Thyroid gland (tissue), 4 donors: ENCODE results near the gene BEAN1. TPM values are rescaled to one million over a fixed set of nuclear protein-coding genes. Genes with fewer than 3 reads are reported as not detected.

Experiments
- DNase-seq, 2 donors: peaks; one replicate each; pipeline ENCODE4 v3.0.0-alpha.2; 2019
- H3K27ac ChIP-seq, 3 donors: fragments of 200-600 bp; sonication (generic); 1 replicate in 2 of 3; 2 replicates in 1 of 3; pipeline ENCODE4 v1.5.1; 2016 to 2019; ENCODE audit warnings: mild to moderate bottlenecking in 1 of 3, moderate library complexity in 1 of 3
- H3K27me3 ChIP-seq: fragments of 200-600 bp; sonication (generic); one replicate; pipeline ENCODE4 v1.5.1; 2019
- H3K36me3 ChIP-seq, 2 donors: fragments of 200-600 bp; sonication (generic); one replicate each; pipeline ENCODE4 v1.5.1; 2016 to 2019
- H3K4me1 ChIP-seq, 2 donors: fragments of 200-600 bp; sonication (generic); one replicate each; pipeline ENCODE4 v1.5.1; 2017 to 2019
- H3K4me3 ChIP-seq, 3 donors: fragments of 200-600 bp; sonication (generic); replicated peaks in 1 of 3; 1 replicate in 2 of 3; 2 replicates in 1 of 3; pipeline ENCODE4 v1.5.1; 2016; ENCODE audit warnings: mild to moderate bottlenecking in 1 of 3
- H3K9me3 ChIP-seq: fragments of 200-600 bp; sonication (generic); one replicate; pipeline ENCODE4 v1.5.1; 2017
- CTCF ChIP-seq, 6 experiments: fragments of 200-600 bp in 3 of 6; fragments of 450-650 bp in 3 of 6; sonication (generic) in 3 of 6; IDR thresholded peaks; one replicate each; pipeline ENCODE4 v1.5.1; 2016 to 2019; ENCODE audit warnings: antibody characterized with exemption in 6 of 6, mild to moderate bottlenecking in 2 of 6, inconsistent platforms in 1 of 6, moderate library complexity in 1 of 6
- POLR2A ChIP-seq, 2 donors: fragments of 450-650 bp; IDR thresholded peaks; one replicate each; pipeline ENCODE4 v1.6.1; 2017; ENCODE audit warnings: antibody characterized with exemption in 2 of 2, mild to moderate bottlenecking in 2 of 2, moderate library complexity in 1 of 2
- WGBS, 2 donors: methylation state at CpG; one replicate each; pipeline ENCODE4 v1.1.5; 2017; 5-methylcytosine and 5-hydroxymethylcytosine counted together
- intact Hi-C: fragments of 100-400 bp; cut with DNase I; formaldehyde crosslinking; loops from one replicate; pipeline ENCODE4 v1.15.1; 2023
- total RNA-seq, 4 donors: library from RNA; depleted of rRNA; stranded (reverse); fragments of >200 nt; gene quantifications; one replicate each; pipeline ENCODE4 v1.2.3, GENCODE V29; 2016

Gene BEAN1
- total RNA-seq, 4 donors from 2014 or later = 0.38 to 0.54 TPM; not detected in 2

DNA sequence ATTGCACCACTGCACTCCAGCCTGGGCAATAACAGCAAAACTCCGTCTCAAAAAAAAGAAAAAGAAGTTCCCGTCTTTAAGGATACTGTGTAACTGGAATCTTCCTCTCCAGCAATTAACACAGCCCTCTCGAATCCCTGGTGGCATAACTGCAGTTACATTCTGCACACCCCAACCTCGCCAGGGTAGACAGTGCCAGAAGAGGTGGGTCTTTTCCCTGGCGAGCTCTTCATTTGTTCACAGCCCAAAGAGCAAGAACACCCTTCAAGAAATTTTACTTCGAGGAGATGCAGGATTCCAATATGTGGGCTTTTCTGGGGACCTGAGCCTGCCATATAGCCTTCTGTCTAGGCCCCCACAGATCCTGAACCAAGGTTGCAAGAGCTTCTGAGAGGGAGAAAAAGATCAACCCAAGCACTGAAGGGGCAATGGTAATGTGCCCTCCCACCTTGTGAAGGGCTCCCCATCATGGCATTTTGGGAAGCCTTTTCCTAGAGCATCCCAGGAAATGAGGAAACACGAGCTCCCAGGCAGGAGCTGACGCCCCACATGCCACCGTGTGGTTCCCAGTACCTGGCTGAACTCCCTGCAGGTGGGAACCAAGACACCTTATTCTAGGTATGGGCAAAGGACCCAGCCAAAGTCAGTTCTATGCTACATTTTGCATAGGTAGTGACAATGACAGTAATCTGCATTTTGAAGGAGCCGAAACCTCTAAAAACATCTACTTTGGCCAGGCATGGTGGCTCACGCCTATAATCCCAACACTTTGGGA is 95.9 kb downstream of the BEAN1 start:
- TF ChIP-seq POLR2A (IDR thresholded peaks at IDR 0.05) (no peak), CTCF (IDR thresholded peaks at IDR 0.05) (no peak)
- H3K4me3 ChIP-seq = no peak overlapping the region
- peak overlapping the region; percentile 71 to 96 (median 82) for H3K27ac ChIP-seq
- H3K36me3 ChIP-seq = peaks cover 0 to 4% of the 10 kb centered on the region in 2 donors
- H3K4me1 ChIP-seq = peaks cover 55 to 80% of the 10 kb centered on the region in 2 donors
- H3K27me3 ChIP-seq = no peaks in the 10 kb centered on the region
- WGBS, 2 donors = 23 to 48% methylated on average over 7 to 11 of the region's 11 CpGs
- no peaks in the 10 kb centered on the region for H3K9me3 ChIP-seq
- DNase-seq = peak; percentile 79 to 82
- intact Hi-C loops = no loop called here

DNA sequence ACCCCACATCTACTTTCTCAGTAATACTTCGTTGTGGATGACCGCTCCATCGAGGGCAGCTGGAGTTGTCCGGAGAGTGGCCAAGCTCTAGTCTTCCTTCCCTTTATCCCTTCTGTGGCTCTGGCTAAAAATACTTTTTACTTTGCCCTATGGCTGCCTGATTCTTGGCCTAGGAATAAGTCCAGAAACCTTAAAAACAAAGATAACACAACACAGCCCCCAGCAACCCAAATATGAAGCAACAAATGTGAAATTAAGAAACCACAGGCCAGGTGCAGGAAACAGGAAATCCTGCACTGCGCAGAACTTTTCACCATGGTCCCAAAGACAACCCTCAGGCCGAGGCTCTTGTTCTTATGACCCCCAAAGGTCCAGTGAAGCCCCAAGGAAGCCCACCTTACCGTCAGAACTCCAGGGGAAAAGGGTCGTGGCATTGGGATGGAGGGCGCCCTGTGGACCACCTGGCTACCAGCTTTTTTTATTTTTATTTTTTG is 96.8 kb downstream of the BEAN1 start:
- intact Hi-C loops = no loop called here
- 55 to 59% methylated on average over 9 of the region's 9 CpGs for WGBS, 2 donors

GRCh38 chr16:66524601-66525164 is 97.6 kb downstream of the BEAN1 start:
- no peaks in the 10 kb centered on the region for H3K27me3 ChIP-seq
- no peak overlapping the region for H3K4me3 ChIP-seq
- no peaks in the 10 kb centered on the region for H3K9me3 ChIP-seq
- WGBS, 2 donors = 76 to 84% methylated on average over 6 of the region's 6 CpGs
- TF ChIP-seq CTCF (IDR thresholded peaks at IDR 0.05) (no peak), POLR2A (IDR thresholded peaks at IDR 0.05) (no peak)
- peak overlapping the region; percentile 71 to 96 (median 82) for H3K27ac ChIP-seq
- peaks cover 11 to 16% of the 10 kb centered on the region in 2 donors for H3K36me3 ChIP-seq
- peaks cover 51 to 67% of the 10 kb centered on the region in 2 donors for H3K4me1 ChIP-seq
- intact Hi-C loops = no loop called here
- no peak for DNase-seq

More for the DNA sequence above, 96.8 kb downstream of the BEAN1 start:
- Histone ChIP-seq H3K4me3 (no peak overlapping the region), H3K27me3 (no peaks in the 10 kb centered on the region), H3K36me3 (peaks cover 8 to 11% of the 10 kb centered on the region in 2 donors), H3K27ac (peak overlapping the region; percentile 71 to 96 (median 82)), H3K9me3 (no peaks in the 10 kb centered on the region), H3K4me1 (peaks cover 51 to 74% of the 10 kb centered on the region in 2 donors)
- peak; percentile 85 to 88 for DNase-seq
- no peak for TF ChIP-seq POLR2A (IDR thresholded peaks at IDR 0.05)
- no peak for TF ChIP-seq CTCF (IDR thresholded peaks at IDR 0.05)

DNA sequence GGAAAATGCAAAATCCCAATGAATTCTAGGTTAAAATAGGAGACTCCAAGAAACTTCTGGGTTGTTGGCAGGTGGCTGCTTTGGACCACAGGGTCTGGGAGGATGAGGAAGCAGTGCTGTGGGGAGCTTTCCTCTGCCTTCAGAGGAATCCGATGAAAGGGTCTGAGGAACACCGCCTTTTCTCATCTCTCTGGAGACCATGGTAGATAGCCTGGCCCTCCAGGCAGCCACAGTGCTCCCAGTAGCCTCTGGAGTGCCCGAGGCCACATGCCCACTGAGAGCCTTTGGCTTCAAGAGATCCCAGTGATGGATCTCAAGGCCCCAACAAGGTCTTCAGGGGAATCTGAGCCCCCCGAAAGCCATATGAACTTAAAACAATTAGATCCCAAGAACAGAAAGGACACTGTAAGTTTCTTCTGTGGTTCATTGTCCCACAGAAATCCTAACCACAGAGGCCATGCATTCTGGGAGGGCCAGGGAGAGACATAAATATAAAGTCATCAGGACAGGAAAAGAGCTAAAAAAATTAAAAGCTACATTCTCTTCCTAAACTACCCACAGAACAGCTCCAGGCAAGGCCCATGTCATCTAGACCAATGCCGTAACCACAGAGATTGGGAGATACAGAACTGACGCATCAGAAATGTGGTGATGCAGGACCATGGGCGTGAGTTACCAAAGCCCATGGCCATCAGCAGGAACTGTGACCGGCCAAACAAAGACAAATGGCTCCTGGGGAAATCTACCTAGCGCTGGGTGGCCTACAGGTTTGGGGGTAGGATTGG is 98.5 kb downstream of the BEAN1 start:
- intact Hi-C loops = no loop called here
- 91% methylated on average over 9 of the region's 9 CpGs for WGBS, 2 donors
- peak overlapping the region; percentile 71 to 96 (median 82) for H3K27ac ChIP-seq
- TF ChIP-seq CTCF (IDR thresholded peaks at IDR 0.05) (no peak), POLR2A (IDR thresholded peaks at IDR 0.05) (no peak)
- no peak for DNase-seq
- H3K4me1 ChIP-seq = peaks cover 51 to 61% of the 10 kb centered on the region in 2 donors
- peaks cover 17 to 18% of the 10 kb centered on the region in 2 donors for H3K36me3 ChIP-seq
- H3K4me3 ChIP-seq = no peak overlapping the region
- H3K27me3 ChIP-seq = no peaks in the 10 kb centered on the region
- H3K9me3 ChIP-seq = no peaks in the 10 kb centered on the region
